H9 (cell line): ENCODE measurements around the gene VPS16. TPM values are rescaled to one million over a fixed set of nuclear protein-coding genes. Genes with fewer than 3 reads are reported as not detected.

ENCODE experiments used
- DNase-seq: peaks from one replicate; pipeline ENCODE4 v3.0.0-alpha.2; 2017
- H2AFZ ChIP-seq: one replicate; pipeline ENCODE4 v1.6.1; 2013; ENCODE audit warnings: mild to moderate bottlenecking, low read length, control low read depth, moderate library complexity
- H2AK5ac ChIP-seq: 2 replicates; pipeline ENCODE4 v1.6.1; 2013; ENCODE audit warnings: low read length, control low read depth, mixed read lengths; ENCODE audit not compliant: insufficient read length
- H2BK120ac ChIP-seq: one replicate; pipeline ENCODE4 v1.6.1; 2013; ENCODE audit warnings: low read depth, mild to moderate bottlenecking, low read length, control low read depth, inconsistent platforms; ENCODE audit not compliant: poor library complexity, severe bottlenecking
- H2BK12ac ChIP-seq: 2 replicates; pipeline ENCODE4 v1.6.1; 2013; ENCODE audit warnings: low read length, control low read depth, mixed read lengths, low read depth; ENCODE audit not compliant: insufficient read length
- H2BK15ac ChIP-seq: 2 replicates; pipeline ENCODE4 v1.6.1; 2013; ENCODE audit warnings: low read depth, low read length, control low read depth
- H2BK20ac ChIP-seq: one replicate; pipeline ENCODE4 v1.6.1; 2013; ENCODE audit warnings: low read depth, mild to moderate bottlenecking, low read length, control low read depth, inconsistent platforms; ENCODE audit not compliant: poor library complexity, severe bottlenecking
- H2BK5ac ChIP-seq: 2 replicates; pipeline ENCODE4 v1.6.1; 2013; ENCODE audit warnings: low read length, control low read depth, mixed read lengths; ENCODE audit not compliant: insufficient read length
- H3K14ac ChIP-seq: 2 replicates; pipeline ENCODE4 v1.6.1; 2013; ENCODE audit warnings: low read length, control low read depth; ENCODE audit not compliant: insufficient read depth
- H3K18ac ChIP-seq: 2 replicates; pipeline ENCODE4 v1.6.1; 2013; ENCODE audit warnings: low read depth, mild to moderate bottlenecking, mixed read lengths, low read length, control low read depth; ENCODE audit not compliant: insufficient read length
- H3K23ac ChIP-seq: 2 replicates; pipeline ENCODE4 v1.6.1; 2013; ENCODE audit warnings: low read length, control low read depth, mixed read lengths, low read depth; ENCODE audit not compliant: insufficient read length
- H3K23me2 ChIP-seq: 2 replicates; pipeline ENCODE4 v1.6.1; 2013; ENCODE audit warnings: low read depth, mild to moderate bottlenecking, mixed read lengths, low read length, control low read depth; ENCODE audit not compliant: insufficient read length, poor library complexity, severe bottlenecking
- H3K27ac ChIP-seq: 2 replicates; pipeline ENCODE4 v1.5.1; 2013; ENCODE audit warnings: low read length, control low read depth, mixed read lengths, low read depth; ENCODE audit not compliant: insufficient read length
- H3K27me3 ChIP-seq: 2 replicates; pipeline ENCODE4 v1.6.1; 2013; ENCODE audit warnings: low read length, control low read depth, inconsistent platforms; ENCODE audit not compliant: insufficient read depth
- H3K4ac ChIP-seq: 2 replicates; pipeline ENCODE4 v1.6.1; 2013; ENCODE audit warnings: low read depth, mild to moderate bottlenecking, control low read depth, inconsistent platforms, low read length, moderate library complexity
- H3K4me1 ChIP-seq: 2 replicates; pipeline ENCODE4 v1.6.1; 2013; ENCODE audit warnings: low read length, control low read depth, inconsistent platforms; ENCODE audit not compliant: insufficient read depth
- H3K4me2 ChIP-seq: 2 replicates; pipeline ENCODE4 v1.6.1; 2013; ENCODE audit warnings: low read length, control low read depth, mixed read lengths; ENCODE audit not compliant: insufficient read length, insufficient read depth
- H3K56ac ChIP-seq: 2 replicates; pipeline ENCODE4 v1.6.1; 2013; ENCODE audit warnings: low read depth, mild to moderate bottlenecking, mixed read lengths, low read length, control low read depth; ENCODE audit not compliant: insufficient read length
- H3K79me1 ChIP-seq: 2 replicates; pipeline ENCODE4 v1.6.1; 2013; ENCODE audit warnings: low read depth, mild to moderate bottlenecking, moderate library complexity, low read length, control low read depth, inconsistent platforms; ENCODE audit not compliant: insufficient read depth, poor library complexity, severe bottlenecking
- H3K79me2 ChIP-seq: 2 replicates; pipeline ENCODE4 v1.6.1; 2013; ENCODE audit warnings: low read length, control low read depth, inconsistent platforms; ENCODE audit not compliant: insufficient read depth
- H3K9ac ChIP-seq: 2 replicates; pipeline ENCODE4 v1.6.1; 2013; ENCODE audit warnings: low read length, control low read depth, mixed read lengths; ENCODE audit not compliant: insufficient read length; ENCODE audit errors: extremely low read depth
- H3K9me3 ChIP-seq: one replicate; pipeline ENCODE4 v1.6.1; 2013; ENCODE audit warnings: low read depth, low read length, inconsistent platforms; ENCODE audit not compliant: control insufficient read depth
- H3T11ph ChIP-seq: one replicate; pipeline ENCODE4 v1.6.1; 2013; ENCODE audit warnings: mild to moderate bottlenecking, low read length, control low read depth, inconsistent platforms
- H4K20me1 ChIP-seq: one replicate; pipeline ENCODE4 v1.6.1; 2013; ENCODE audit not compliant: control insufficient read depth, insufficient read length, insufficient read depth
- H4K5ac ChIP-seq: 2 replicates; pipeline ENCODE4 v1.6.1; 2013; ENCODE audit warnings: low read depth, mild to moderate bottlenecking, mixed read lengths, low read length, control low read depth; ENCODE audit not compliant: insufficient read length
- H4K8ac ChIP-seq: replicated peaks from 2 replicates; pipeline ENCODE4 v1.6.1; 2013; ENCODE audit warnings: low read length, control low read depth, mixed read lengths, low read depth; ENCODE audit not compliant: insufficient read length
- H4K91ac ChIP-seq: 2 replicates; pipeline ENCODE4 v1.6.1; 2013; ENCODE audit warnings: low read depth, mild to moderate bottlenecking, moderate library complexity, mixed read lengths, low read length, control low read depth; ENCODE audit not compliant: insufficient read length
- H3K27ac Mint-ChIP-seq, 3 experiments: 2 replicates in 2 of 3; 3 replicates in 1 of 3; pipeline ENCODE4 v1.8.0; 2020 to 2021; ENCODE audit warnings: mixed read lengths in 3 of 3, mild to moderate bottlenecking in 1 of 3, moderate library complexity in 1 of 3
- H3K27me3 Mint-ChIP-seq: 2 replicates; pipeline ENCODE4 v1.8.0; 2021; ENCODE audit warnings: low read depth, mild to moderate bottlenecking, moderate library complexity, mixed read lengths
- H3K36me3 Mint-ChIP-seq, 3 experiments: 2 replicates in 2 of 3; 3 replicates in 1 of 3; pipeline ENCODE4 v1.8.0; 2020 to 2021; ENCODE audit warnings: low read depth in 3 of 3, mixed read lengths in 3 of 3; ENCODE audit not compliant: insufficient read depth in 1 of 3
- H3K4me1 Mint-ChIP-seq, 2 experiments: 2 replicates each; pipeline ENCODE4 v1.8.0; 2020; ENCODE audit warnings: mixed read lengths in 2 of 2
- H3K4me3 Mint-ChIP-seq, 2 experiments: 2 replicates in 1 of 2; 3 replicates in 1 of 2; pipeline ENCODE4 v1.8.0; 2020 to 2021; ENCODE audit warnings: mild to moderate bottlenecking in 2 of 2, mixed read lengths in 2 of 2, moderate library complexity in 1 of 2
- H3K9me3 Mint-ChIP-seq, 2 experiments: 2 replicates in 1 of 2; 3 replicates in 1 of 2; pipeline ENCODE4 v1.8.0; 2020; ENCODE audit warnings: mild to moderate bottlenecking in 2 of 2, mixed read lengths in 2 of 2, moderate library complexity in 1 of 2
- CTCF ChIP-seq: fragments of 200-600 bp; sonication (generic); conservative IDR thresholded peaks from 3 replicates; pipeline ENCODE4 v1.8.0; 2021; ENCODE audit warnings: antibody characterized with exemption, mild to moderate bottlenecking
- WGBS: extraction: QIAGEN DNeasy Blood & Tissue Kit; methylation state at CpG from one replicate; pipeline ENCODE4 v1.1.7; 2013; ENCODE audit warnings: missing lambda C conversion rate, low lambda C conversion rate, mixed read lengths; ENCODE audit not compliant: insufficient read length; ENCODE audit errors: extremely low coverage; 5-methylcytosine and 5-hydroxymethylcytosine counted together
- total RNA-seq: library from RNA; stranded (reverse); gene quantifications from 2 replicates; pipeline ENCODE4 v1.2.1, GENCODE V29; 2021

Gene VPS16
- total RNA-seq, 1 experiment from 2014 or later: 32.1 TPM

GRCh38 chr20:2859330-2860121 lies 19.0 kb downstream of the VPS16 start:
- Mint-ChIP-seq H3K27ac (peak overlapping the region in 2 of 3 experiments; percentile 68 to 91; a peak in 1 of 7 replicates), H3K36me3 (peaks cover 0 to 12% (median 2%) of the 10 kb centered on the region in 3 experiments; a peak in 3 of 7 replicates), H3K4me3 (no peak overlapping the region), H3K27me3 (no peaks in the 10 kb centered on the region), H3K9me3 (no peaks in the 10 kb centered on the region), H3K4me1 (no peaks in the 10 kb centered on the region)
- Histone ChIP-seq H4K91ac (no peak overlapping the region), H3K4me1 (no peaks in the 10 kb centered on the region), H2AK5ac (no peak overlapping the region), H3K23ac (no peak overlapping the region), H2BK120ac (no peak overlapping the region), H4K5ac (no peak overlapping the region), H2BK5ac (no peak overlapping the region), H3K4me2 (no peak overlapping the region), H3K14ac (no peak overlapping the region), H3K56ac (no peak overlapping the region), H3K9ac (no peak overlapping the region), H3K27ac (no peak overlapping the region), H3K18ac (no peak overlapping the region), H3K79me2 (no peaks in the 10 kb centered on the region), H4K8ac (peak overlapping the region; percentile 74), H2AFZ (no peak overlapping the region), H3T11ph (no peak overlapping the region), H3K27me3 (no peaks in the 10 kb centered on the region), H3K4ac (no peak overlapping the region), H2BK20ac (no peak overlapping the region), H2BK12ac (no peak overlapping the region), H3K9me3 (no peaks in the 10 kb centered on the region), H2BK15ac (no peak overlapping the region), H3K23me2 (no peaks in the 10 kb centered on the region), H4K20me1 (no peaks in the 10 kb centered on the region), H3K79me1 (no peaks in the 10 kb centered on the region)
- DNase-seq: no peak
- no CpG with 5 or more reads among the region's 4 CpGs for WGBS
- TF ChIP-seq CTCF: no peak
